Mammary epithelial cell (primary cell): ENCODE data around the gene AUTS2.

ENCODE experiments used
- CTCF ChIP-seq, 2 donors: IDR thresholded peaks in 1 of 2; conservative IDR thresholded peaks in 1 of 2; 2 replicates each; pipeline ENCODE4 v1.5.1; 2011 to 2012; ENCODE audit warnings: inconsistent platforms in 2 of 2, low read length in 2 of 2, mild to moderate bottlenecking in 2 of 2, control low read depth in 1 of 2, low read depth in 1 of 2; ENCODE audit not compliant: insufficient read depth in 1 of 2; ENCODE audit errors: extremely low read depth in 1 of 2
- EZH2 ChIP-seq: IDR thresholded peaks from 2 replicates; pipeline ENCODE4 v1.6.1; 2012; ENCODE audit warnings: low read length, inconsistent platforms, borderline replicate concordance

GRCh38 chr7:69732203-69732602 lies 133.9 kb downstream of the AUTS2 start:
- TF ChIP-seq EZH2 (no peak), CTCF (conservative IDR thresholded peaks at IDR 0.05 in 1 of 2, IDR thresholded peaks at IDR 0.05 in 1 of 2; ENCODE audit: extremely low read depth in 1 of 2, insufficient read depth in 1 of 2, low read depth in 1 of 2, low read length in 2 of 2) (no peak)
